IMR-90 (cell line): ENCODE data around the gene BRIP1. TPM values are rescaled to one million over a fixed set of nuclear protein-coding genes. Genes with fewer than 3 reads are reported as not detected.
"Not testable (repeated sequence)": the region's sequence is repeated elsewhere in the genome, so short reads cannot be mapped to it uniquely, and the experiment has no call there.

Experiments
- ATAC-seq: fragments of 200-7000 bp; cut with Tn5 transposase; 2 replicates; pipeline ENCODE4 v1.9.1; 2020; ENCODE audit warnings: low read depth, mild to moderate bottlenecking, moderate library complexity
- BruUV-seq: library from RNA; stranded (reverse); fragments of 400-500 nt; replicated peaks from 2 replicates; lab custom pipeline; 2021; lab: Mats Ljungman, UMichigan
- CTCF ChIA-PET: fragments of 300-600 bp; formaldehyde crosslinking; extraction: SDS; loops from one replicate; lab custom pipeline; 2021; ENCODE audit warnings: antibody characterized with exemption; lab: Yijun Ruan, JAX
- POLR2A ChIA-PET: fragments of 300-600 bp; sonication (Branson Sonifier 250); formaldehyde crosslinking; loops from one replicate; lab custom pipeline; 2022; ENCODE audit warnings: antibody characterized with exemption; ENCODE audit not compliant: unreplicated experiment; lab: Charles Lee
- DNase-seq: peaks from one replicate; pipeline ENCODE4 v3.0.0; 2013
- H2AFZ ChIP-seq: replicated peaks from 2 replicates; pipeline ENCODE3; 2013; ENCODE audit warnings: low read length, mild to moderate bottlenecking; ENCODE audit not compliant: poor library complexity
- H2AK5ac ChIP-seq: 2 replicates; pipeline ENCODE4 v1.6.1; 2013; ENCODE audit warnings: low read depth, low read length, inconsistent platforms
- H2AK9ac ChIP-seq: replicated peaks from 2 replicates; pipeline ENCODE3; 2013; ENCODE audit warnings: mild to moderate bottlenecking, low read depth, low read length, moderate library complexity; ENCODE audit not compliant: poor library complexity
- H2BK120ac ChIP-seq: 2 replicates; pipeline ENCODE4 v1.6.1; 2013; ENCODE audit warnings: low read depth, low read length, inconsistent platforms
- H2BK15ac ChIP-seq: 3 replicates; pipeline ENCODE4 v1.6.1; 2013; ENCODE audit warnings: low read depth, low read length, inconsistent platforms
- H2BK20ac ChIP-seq: 2 replicates; pipeline ENCODE4 v1.6.1; 2013; ENCODE audit warnings: low read depth, mild to moderate bottlenecking, inconsistent platforms, low read length, moderate library complexity
- H2BK5ac ChIP-seq: 2 replicates; pipeline ENCODE4 v1.6.1; 2013; ENCODE audit warnings: mild to moderate bottlenecking, low read depth, low read length, inconsistent platforms; ENCODE audit not compliant: poor library complexity, severe bottlenecking
- H3K14ac ChIP-seq: replicated peaks from 2 replicates; pipeline ENCODE4 v1.6.1; 2013; ENCODE audit warnings: low read depth, low read length, inconsistent platforms
- H3K18ac ChIP-seq: 2 replicates; pipeline ENCODE4 v1.6.1; 2013; ENCODE audit warnings: low read depth, low read length, control low read depth
- H3K23ac ChIP-seq: 2 replicates; pipeline ENCODE4 v1.6.1; 2013; ENCODE audit warnings: low read depth, low read length, inconsistent platforms
- H3K27ac ChIP-seq: 2 replicates; pipeline ENCODE4 v1.5.1; 2013; ENCODE audit warnings: mild to moderate bottlenecking, control low read depth, low read length; ENCODE audit not compliant: insufficient read depth
- H3K27me3 ChIP-seq: 2 replicates; pipeline ENCODE4 v1.6.1; 2013; ENCODE audit warnings: low read length; ENCODE audit not compliant: control insufficient read depth, insufficient read depth
- H3K36me3 ChIP-seq: 2 replicates; pipeline ENCODE4 v1.6.1; 2013; ENCODE audit warnings: low read length, mixed read lengths; ENCODE audit not compliant: control insufficient read depth, insufficient read depth
- H3K4ac ChIP-seq: 2 replicates; pipeline ENCODE4 v1.6.1; 2013; ENCODE audit warnings: low read depth, low read length, inconsistent platforms
- H3K4me1 ChIP-seq: 2 replicates; pipeline ENCODE4 v1.6.1; 2013; ENCODE audit warnings: low read length, mixed read lengths; ENCODE audit not compliant: control insufficient read depth, insufficient read depth
- H3K4me2 ChIP-seq: 2 replicates; pipeline ENCODE4 v1.6.1; 2013; ENCODE audit warnings: low read depth, mild to moderate bottlenecking, control low read depth, low read length, moderate library complexity
- H3K4me3 ChIP-seq: 2 replicates; pipeline ENCODE4 v1.5.1; 2013; ENCODE audit warnings: low read depth, mild to moderate bottlenecking, control low read depth, low read length, moderate library complexity; ENCODE audit not compliant: insufficient read depth
- H3K56ac ChIP-seq: 2 replicates; pipeline ENCODE4 v1.6.1; 2013; ENCODE audit warnings: low read length, inconsistent platforms; ENCODE audit not compliant: insufficient read depth; ENCODE audit errors: extremely low read depth
- H3K79me1 ChIP-seq, 2 experiments: 2 replicates each; pipeline ENCODE4 v1.6.1; 2013; ENCODE audit warnings: low read length in 2 of 2, inconsistent platforms in 1 of 2, low read depth in 1 of 2
- H3K9ac ChIP-seq: 2 replicates; pipeline ENCODE4 v1.6.1; 2013; ENCODE audit warnings: low read depth, low read length, control low read depth
- H3K9me1 ChIP-seq: 2 replicates; pipeline ENCODE4 v1.6.1; 2013; ENCODE audit warnings: low read length, inconsistent platforms; ENCODE audit not compliant: insufficient read depth
- H3K9me3 ChIP-seq: 2 replicates; pipeline ENCODE4 v1.6.1; 2013; ENCODE audit warnings: low read length; ENCODE audit not compliant: control insufficient read depth, insufficient read depth
- H4K20me1 ChIP-seq: 2 replicates; pipeline ENCODE4 v1.6.1; 2013; ENCODE audit warnings: low read length, inconsistent platforms; ENCODE audit not compliant: insufficient read depth
- H4K5ac ChIP-seq: 2 replicates; pipeline ENCODE4 v1.6.1; 2013; ENCODE audit warnings: mild to moderate bottlenecking, low read depth, low read length, control low read depth
- H4K8ac ChIP-seq, 2 experiments: 2 replicates each; pipeline ENCODE4 v1.6.1; 2013; ENCODE audit warnings: low read depth in 2 of 2, low read length in 2 of 2, control low read depth in 1 of 2, inconsistent platforms in 1 of 2
- H4K91ac ChIP-seq: 2 replicates; pipeline ENCODE4 v1.6.1; 2013; ENCODE audit warnings: low read depth, low read length, inconsistent platforms; ENCODE audit not compliant: insufficient read depth
- BHLHE40 ChIP-seq: fragments of 150-350 bp; IDR thresholded peaks from 2 replicates; pipeline ENCODE4 v1.6.1; 2016; ENCODE audit warnings: mild to moderate bottlenecking, low read depth, low read length
- CEBPB ChIP-seq: IDR thresholded peaks from 2 replicates; pipeline ENCODE4 v1.6.1; 2012; ENCODE audit warnings: low read depth, low read length, improper control_type of control experiment
- CHD1 ChIP-seq: IDR thresholded peaks from 2 replicates; pipeline ENCODE4 v1.6.1; 2012; ENCODE audit warnings: low read depth, low read length, improper control_type of control experiment
- FOS ChIP-seq: fragments of 150-350 bp; IDR thresholded peaks from 2 replicates; pipeline ENCODE4 v1.6.1; 2016; ENCODE audit warnings: low read depth, low read length
- MAZ ChIP-seq: IDR thresholded peaks from 2 replicates; pipeline ENCODE4 v1.6.1; 2012; ENCODE audit warnings: low read depth, mild to moderate bottlenecking, low read length, improper control_type of control experiment, moderate library complexity, borderline replicate concordance
- RAD21 ChIP-seq: IDR thresholded peaks from 2 replicates; pipeline ENCODE4 v1.6.1; 2012; ENCODE audit warnings: low read length, improper control_type of control experiment
- RFX5 ChIP-seq: IDR thresholded peaks from 2 replicates; pipeline ENCODE4 v1.8.0; 2012; ENCODE audit warnings: low read depth, mild to moderate bottlenecking, low read length, moderate library complexity
- USF2 ChIP-seq: fragments of 150-350 bp; IDR thresholded peaks from 2 replicates; pipeline ENCODE4 v1.6.1; 2017; ENCODE audit warnings: mild to moderate bottlenecking, antibody characterized with exemption, low read length, low read depth
- WGBS, 2 experiments: methylation state at CpG; one replicate each; pipeline versions ENCODE4 v1.1.5 to v1.1.7; 2013; ENCODE audit warnings: missing lambda C conversion rate in 2 of 2; ENCODE audit not compliant: insufficient read length in 1 of 2; ENCODE audit errors: extremely low coverage in 2 of 2; 5-methylcytosine and 5-hydroxymethylcytosine counted together
- dilution Hi-C: fragments of 300-500 bp; cut with HindIII; formaldehyde crosslinking; loops from one replicate; pipeline ENCODE4 v1.14.3; 2018; ENCODE audit warnings: low sequenced_read_pairs; ENCODE audit not compliant: unreplicated experiment
- in situ Hi-C: fragments of 300-500 bp; cut with MboI; formaldehyde crosslinking; loops from 3 replicates; pipeline ENCODE4 v1.14.3; 2019; ENCODE audit warnings: low sequenced_read_pairs, inconsistent platforms, mixed read lengths
- intact Hi-C: fragments of 100-400 bp; cut with micrococcal nuclease; formaldehyde crosslinking; loops from 2 replicates; pipeline ENCODE4 v1.10.0; 2022
- polyA plus RNA-seq, 3 experiments: library from polyadenylated mRNA; depleted of rRNA; stranded (reverse); fragments of >200 nt; gene quantifications; 2 replicates each; pipeline ENCODE4 v1.2.3, GENCODE V29; 2012; ENCODE audit warnings: low replicate concordance in 1 of 3
- total RNA-seq: library from RNA; depleted of rRNA; stranded (reverse); fragments of >200 nt; gene quantifications from 2 replicates; pipeline ENCODE4 v1.2.3, GENCODE V29; 2012

Gene BRIP1
- total and polyA plus RNA-seq, 2 of the 4 experiments (the other 2 are of a cell fraction): 6.1 to 19.7 TPM

GRCh38 chr17:61720016-61720795 lies 143.1 kb downstream of the BRIP1 start:
- ATAC-seq (peak; percentile 70), DNase-seq (peak; percentile 84)
- no peak overlapping the region for H3K27ac ChIP-seq
- H4K20me1 ChIP-seq: no peaks in the 10 kb centered on the region
- H3K56ac ChIP-seq: no peak overlapping the region
- H2BK15ac ChIP-seq: no peak overlapping the region
- H2AK5ac ChIP-seq: no peak overlapping the region
- no peaks in the 10 kb centered on the region for H3K9me1 ChIP-seq
- H2AK9ac ChIP-seq: no peak overlapping the region
- no peak overlapping the region for H2AFZ ChIP-seq
- no peak overlapping the region for H3K18ac ChIP-seq
- no peak for TF ChIP-seq BHLHE40
- TF ChIP-seq MAZ: no peak
- no peak for TF ChIP-seq RAD21
- TF ChIP-seq RFX5: no peak
- TF ChIP-seq USF2: no peak
- TF ChIP-seq FOS: no peak
- TF ChIP-seq CEBPB: no peak; the same call in 1 of the 2 replicates
- no peak for TF ChIP-seq CHD1
- no peak overlapping the region for H3K4me3 ChIP-seq
- no peak overlapping the region for H2BK5ac ChIP-seq
- WGBS, 2 experiments: no CpG with 5 or more reads among the region's 4 CpGs
- H3K23ac ChIP-seq: no peak overlapping the region
- H3K27me3 ChIP-seq: no peaks in the 10 kb centered on the region
- dilution Hi-C loops: no loop called here
- H2BK20ac ChIP-seq: no peak overlapping the region
- no peak overlapping the region for H3K4ac ChIP-seq
- no peak overlapping the region for H3K4me2 ChIP-seq
- H2BK120ac ChIP-seq: no peak overlapping the region
- POLR2A ChIA-PET: interaction anchor here (0.6 kb wide), 2 partner anchors 29 to 1246 kb away, joined by 3 read pairs; no protein-coding TSS in a partner anchor
- intact Hi-C loops: no loop called here
- H4K91ac ChIP-seq: no peak overlapping the region
- in situ Hi-C loops: no loop called here
- no peak overlapping the region for H4K8ac ChIP-seq
- H3K79me1 ChIP-seq: no peaks in the 10 kb centered on the region
- H3K4me1 ChIP-seq: no peaks in the 10 kb centered on the region
- no peak overlapping the region for H4K5ac ChIP-seq
- H3K9ac ChIP-seq: no peak overlapping the region
- no peaks in the 10 kb centered on the region for H3K36me3 ChIP-seq
- no peak overlapping the region for H3K14ac ChIP-seq
- no TSS peak for BruUV-seq
- 0 out of 2 replicates have a peak, but pooled peaks cover 2% of the 10 kb centered on the region for H3K9me3 ChIP-seq
- CTCF ChIA-PET: no interaction called here

GRCh38 chr17:61719220-61719619 lies 144.1 kb downstream of the BRIP1 start:
- H4K5ac ChIP-seq, H4K8ac ChIP-seq, H3K4me1 ChIP-seq, CTCF ChIA-PET, POLR2A ChIA-PET, dilution Hi-C loops, H3K9me1 ChIP-seq, in situ Hi-C loops, BruUV-seq, H2BK5ac ChIP-seq, H3K9me3 ChIP-seq, H3K23ac ChIP-seq, H3K4ac ChIP-seq, H3K79me1 ChIP-seq, DNase-seq, H2BK120ac ChIP-seq, H3K56ac ChIP-seq, H3K4me2 ChIP-seq, H3K36me3 ChIP-seq, ATAC-seq, H3K27ac ChIP-seq, H3K27me3 ChIP-seq, H4K20me1 ChIP-seq, H2BK20ac ChIP-seq, intact Hi-C loops, H3K4me3 ChIP-seq, H2AFZ ChIP-seq, H2AK9ac ChIP-seq, H2BK15ac ChIP-seq, H3K14ac ChIP-seq, H3K9ac ChIP-seq, H4K91ac ChIP-seq, H3K18ac ChIP-seq, H2AK5ac ChIP-seq: not testable (repeated sequence)
- WGBS, 2 experiments: 100% methylated on average over 1 of the region's 8 CpGs; no CpG with 5 or more reads in 1 of the 2 experiments
